ENCODE results near the gene RASD2. TPM values are rescaled to one million over a fixed set of nuclear protein-coding genes. Genes with fewer than 3 reads are reported as not detected.

The RASD2 gene
- total and polyA plus RNA-seq, 2 donors (not counting 1 experiment from before 2014, with no cell fraction given), result under 0.01 to 0.01 TPM

DNA sequence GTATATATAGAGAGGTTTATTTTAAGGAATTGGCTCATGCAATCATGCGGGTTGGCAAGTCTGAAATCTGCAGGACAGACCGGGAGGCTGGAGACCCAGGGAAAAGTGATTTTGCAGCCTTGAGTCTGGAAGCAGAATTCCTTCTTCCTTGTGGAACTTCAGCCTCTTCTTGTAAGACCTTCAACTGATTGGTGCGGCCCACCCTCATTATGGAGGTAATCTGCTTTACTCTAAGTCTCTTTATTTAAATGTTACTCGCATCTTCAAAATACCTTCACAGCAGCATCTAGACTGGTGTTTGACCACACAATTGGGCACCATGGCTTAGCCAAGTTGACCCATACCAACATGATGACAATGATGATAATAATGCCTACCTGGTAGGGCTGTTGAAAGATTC, 58.7 kb downstream of the RASD2 start:
- no peak overlapping the region for H3K4me2 ChIP-seq (ENCODE audit: extremely low read depth, insufficient read depth, low read length)
- TF ChIP-seq EZH2 (IDR thresholded peaks at IDR 0.05; ENCODE audit: low read length, missing control alignments), result no peak
- TF ChIP-seq, protein P1, sequence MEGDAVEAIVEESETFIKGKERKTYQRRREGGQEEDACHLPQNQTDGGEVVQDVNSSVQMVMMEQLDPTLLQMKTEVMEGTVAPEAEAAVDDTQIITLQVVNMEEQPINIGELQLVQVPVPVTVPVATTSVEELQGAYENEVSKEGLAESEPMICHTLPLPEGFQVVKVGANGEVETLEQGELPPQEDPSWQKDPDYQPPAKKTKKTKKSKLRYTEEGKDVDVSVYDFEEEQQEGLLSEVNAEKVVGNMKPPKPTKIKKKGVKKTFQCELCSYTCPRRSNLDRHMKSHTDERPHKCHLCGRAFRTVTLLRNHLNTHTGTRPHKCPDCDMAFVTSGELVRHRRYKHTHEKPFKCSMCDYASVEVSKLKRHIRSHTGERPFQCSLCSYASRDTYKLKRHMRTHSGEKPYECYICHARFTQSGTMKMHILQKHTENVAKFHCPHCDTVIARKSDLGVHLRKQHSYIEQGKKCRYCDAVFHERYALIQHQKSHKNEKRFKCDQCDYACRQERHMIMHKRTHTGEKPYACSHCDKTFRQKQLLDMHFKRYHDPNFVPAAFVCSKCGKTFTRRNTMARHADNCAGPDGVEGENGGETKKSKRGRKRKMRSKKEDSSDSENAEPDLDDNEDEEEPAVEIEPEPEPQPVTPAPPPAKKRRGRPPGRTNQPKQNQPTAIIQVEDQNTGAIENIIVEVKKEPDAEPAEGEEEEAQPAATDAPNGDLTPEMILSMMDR (conservative IDR thresholded peaks at IDR 0.05 in 1 of 2, IDR thresholded peaks at IDR 0.05 in 1 of 2; ENCODE audit: low read depth in 1 of 2, low read length in 2 of 2), result no peak
- H2AFZ ChIP-seq (ENCODE audit: low read length), result no peak overlapping the region

DNA sequence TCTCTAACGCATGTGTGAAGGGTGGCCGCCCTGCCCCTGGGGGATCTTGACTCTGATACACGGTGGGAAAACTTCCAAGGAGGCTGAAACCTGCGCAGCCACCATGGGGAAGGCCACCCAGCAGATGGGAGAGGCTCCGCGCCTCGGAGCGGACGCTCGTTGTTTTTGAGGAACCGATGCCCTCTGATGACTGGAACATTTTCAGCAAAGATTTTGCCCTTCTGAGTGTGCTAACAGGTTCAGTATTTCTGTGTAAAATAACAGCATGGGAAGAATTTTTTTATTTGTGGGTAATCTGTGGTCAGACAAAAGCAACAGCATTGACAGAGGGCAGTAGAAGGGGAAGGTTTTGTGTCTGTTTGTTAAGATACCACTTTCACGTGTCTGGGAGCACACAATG, 59.8 kb downstream of the RASD2 start:
- Histone ChIP-seq H3K4me1 (ENCODE audit: control insufficient read depth, extremely low read depth, insufficient read depth, low read length) (no peaks in the 10 kb centered on the region), H3K79me2 (ENCODE audit: control insufficient read depth, insufficient read depth, low read length) (no peaks in the 10 kb centered on the region), H2AFZ (ENCODE audit: low read length) (no peak overlapping the region), H3K36me3 (ENCODE audit: control insufficient read depth, insufficient read depth, low read length) (no peaks in the 10 kb centered on the region), H3K4me3 (replicated peaks in 1 of 4; ENCODE audit: control extremely low read depth in 1 of 4, insufficient read depth in 1 of 4, low read depth in 3 of 4, low read length in 4 of 4) (no peak overlapping the region), H3K27ac (ENCODE audit: insufficient read depth, low read length) (no peak overlapping the region), H3K9ac (ENCODE audit: insufficient read depth, low read length) (no peak overlapping the region), H3K27me3 (ENCODE audit: control insufficient read depth, insufficient read depth, low read length) (no peaks in the 10 kb centered on the region), H4K20me1 (ENCODE audit: control insufficient read depth, extremely low read depth, insufficient read depth, low read length) (no peaks in the 10 kb centered on the region), H3K9me3 (ENCODE audit: control insufficient read depth, insufficient read depth, low read depth, low read length) (no peaks in the 10 kb centered on the region), H3K4me2 (ENCODE audit: extremely low read depth, insufficient read depth, low read length) (no peak overlapping the region)
- DNase-seq (ENCODE audit: low read depth in 2 of 2), result no peak
- TF ChIP-seq, protein P1 (conservative IDR thresholded peaks at IDR 0.05 in 1 of 2, IDR thresholded peaks at IDR 0.05 in 1 of 2; ENCODE audit: low read depth in 1 of 2, low read length in 2 of 2), result no peak
- TF ChIP-seq EZH2 (IDR thresholded peaks at IDR 0.05; ENCODE audit: low read length, missing control alignments), result no peak

More for the DNA sequence above, 58.7 kb downstream of the RASD2 start:
- DNase-seq (ENCODE audit: low read depth in 2 of 2), result no peak
- H3K4me3 ChIP-seq (replicated peaks in 1 of 4; ENCODE audit: control extremely low read depth in 1 of 4, insufficient read depth in 1 of 4, low read depth in 3 of 4, low read length in 4 of 4), result no peak overlapping the region
- no peak overlapping the region for H3K9ac ChIP-seq (ENCODE audit: insufficient read depth, low read length)
- H4K20me1 ChIP-seq (ENCODE audit: control insufficient read depth, extremely low read depth, insufficient read depth, low read length), result no peaks in the 10 kb centered on the region
- H3K36me3 ChIP-seq (ENCODE audit: control insufficient read depth, insufficient read depth, low read length), result no peaks in the 10 kb centered on the region
- no peaks in the 10 kb centered on the region for H3K79me2 ChIP-seq (ENCODE audit: control insufficient read depth, insufficient read depth, low read length)
- H3K27me3 ChIP-seq (ENCODE audit: control insufficient read depth, insufficient read depth, low read length), result no peaks in the 10 kb centered on the region
- H3K27ac ChIP-seq (ENCODE audit: insufficient read depth, low read length), result no peak overlapping the region
- H3K4me1 ChIP-seq (ENCODE audit: control insufficient read depth, extremely low read depth, insufficient read depth, low read length), result no peaks in the 10 kb centered on the region
- H3K9me3 ChIP-seq (ENCODE audit: control insufficient read depth, insufficient read depth, low read depth, low read length), result no peaks in the 10 kb centered on the region

GRCh38 chr22:35601013-35601580, 60.5 kb downstream of the RASD2 start:
- Histone ChIP-seq H2AFZ (ENCODE audit: low read length) (no peak overlapping the region), H3K27ac (ENCODE audit: insufficient read depth, low read length) (no peak overlapping the region), H3K9me3 (ENCODE audit: control insufficient read depth, insufficient read depth, low read depth, low read length) (no peaks in the 10 kb centered on the region), H3K4me1 (ENCODE audit: control insufficient read depth, extremely low read depth, insufficient read depth, low read length) (no peaks in the 10 kb centered on the region), H3K4me3 (replicated peaks in 1 of 4; ENCODE audit: control extremely low read depth in 1 of 4, insufficient read depth in 1 of 4, low read depth in 3 of 4, low read length in 4 of 4) (no peak overlapping the region), H3K4me2 (ENCODE audit: extremely low read depth, insufficient read depth, low read length) (no peak overlapping the region), H3K27me3 (ENCODE audit: control insufficient read depth, insufficient read depth, low read length) (peaks cover 5% of the 10 kb centered on the region), H3K36me3 (ENCODE audit: control insufficient read depth, insufficient read depth, low read length) (no peaks in the 10 kb centered on the region), H4K20me1 (ENCODE audit: control insufficient read depth, extremely low read depth, insufficient read depth, low read length) (no peaks in the 10 kb centered on the region), H3K9ac (ENCODE audit: insufficient read depth, low read length) (no peak overlapping the region), H3K79me2 (ENCODE audit: control insufficient read depth, insufficient read depth, low read length) (no peaks in the 10 kb centered on the region)
- no peak for DNase-seq (ENCODE audit: low read depth in 2 of 2)
- TF ChIP-seq, protein P1 (conservative IDR thresholded peaks at IDR 0.05 in 1 of 2, IDR thresholded peaks at IDR 0.05 in 1 of 2; ENCODE audit: low read depth in 1 of 2, low read length in 2 of 2), result no peak
- TF ChIP-seq EZH2 (IDR thresholded peaks at IDR 0.05; ENCODE audit: low read length, missing control alignments), result no peak

Measured in fibroblast of lung (primary cell).